K562 (cell line): Measurements from ENCODE around the gene F12.

Experiments
- C11orf30 ChIP-seq: fragments of 450-650 bp; IDR thresholded peaks from 2 replicates; pipeline ENCODE4 v1.6.1; 2016; ENCODE audit warnings: low read depth, mild to moderate bottlenecking
- CBX3 ChIP-seq, 2 experiments: IDR thresholded peaks; 1 replicate in 1 of 2; 2 replicates in 1 of 2; pipeline ENCODE4 v1.6.1; 2012; ENCODE audit warnings: inconsistent platforms in 2 of 2, low read length in 2 of 2, borderline replicate concordance in 1 of 2, control low read depth in 1 of 2
- EZH2 ChIP-seq: IDR thresholded peaks from 2 replicates; pipeline ENCODE4 v1.6.1; 2012; ENCODE audit warnings: low read depth, mild to moderate bottlenecking, inconsistent platforms, low read length, borderline replicate concordance
- HDAC1 ChIP-seq, 2 experiments: fragments of 450-650 bp; IDR thresholded peaks; 2 replicates each; pipeline ENCODE4 v1.6.1; 2016 to 2017; ENCODE audit warnings: inconsistent platforms in 1 of 2, mild to moderate bottlenecking in 1 of 2, moderate library complexity in 1 of 2
- HDGF ChIP-seq: fragments of 450-650 bp; IDR thresholded peaks from 2 replicates; pipeline ENCODE4 v1.6.1; 2016
- HEY1 ChIP-seq: fragments of 250-450 bp; sonication (Bioruptor Pico); IDR thresholded peaks from 2 replicates; pipeline ENCODE4 v1.5.0; 2020; ENCODE audit warnings: mild to moderate bottlenecking, moderate library complexity, borderline replicate concordance
- L3MBTL2 ChIP-seq: fragments of 450-650 bp; IDR thresholded peaks from 2 replicates; pipeline ENCODE4 v1.6.1; 2016; ENCODE audit warnings: mild to moderate bottlenecking, moderate library complexity
- NFIC ChIP-seq: fragments of 450-650 bp; IDR thresholded peaks from 2 replicates; pipeline ENCODE4 v1.6.1; 2017; ENCODE audit warnings: mild to moderate bottlenecking, inconsistent platforms
- POLR2A ChIP-seq: fragments of 450-650 bp; conservative IDR thresholded peaks from 2 replicates; pipeline ENCODE4 v1.6.1; 2016
- YY1 ChIP-seq, 3 experiments: IDR thresholded peaks; 2 replicates each; pipeline ENCODE4 v1.6.1; 2011; ENCODE audit warnings: low read length in 2 of 3, mild to moderate bottlenecking in 2 of 3, moderate library complexity in 2 of 3, borderline replicate concordance in 1 of 3, control low read depth in 1 of 3, low read depth in 1 of 3; ENCODE audit not compliant: insufficient read depth in 3 of 3, insufficient replicate concordance in 2 of 3, control insufficient read depth in 1 of 3, insufficient read length in 1 of 3; ENCODE audit errors: extremely low read depth in 1 of 3
- TF ChIP-seq, protein P1 (sequence below), 3 experiments: IDR thresholded peaks in 2 of 3; conservative IDR thresholded peaks in 1 of 3; 2 replicates each; pipeline ENCODE4 v1.5.1; 2011 to 2012; ENCODE audit warnings: low read length in 3 of 3, mild to moderate bottlenecking in 3 of 3, control low read depth in 2 of 3, improper control_type of control experiment in 1 of 3, inconsistent platforms in 1 of 3, low read depth in 1 of 3, mixed read lengths in 1 of 3, moderate library complexity in 1 of 3; ENCODE audit not compliant: insufficient read depth in 2 of 3
- TF ChIP-seq, protein P2 (sequence below), 2 experiments: fragments of 450-650 bp; IDR thresholded peaks; 2 replicates each; pipeline ENCODE4 v1.6.1; 2016; ENCODE audit warnings: mild to moderate bottlenecking in 2 of 2, borderline replicate concordance in 1 of 2, low read depth in 1 of 2, moderate library complexity in 1 of 2
- TF ChIP-seq, protein P3 (sequence below): fragments of 450-650 bp; IDR thresholded peaks from 2 replicates; pipeline ENCODE4 v1.6.1; 2017; ENCODE audit warnings: antibody characterized with exemption, mild to moderate bottlenecking

DNA sequence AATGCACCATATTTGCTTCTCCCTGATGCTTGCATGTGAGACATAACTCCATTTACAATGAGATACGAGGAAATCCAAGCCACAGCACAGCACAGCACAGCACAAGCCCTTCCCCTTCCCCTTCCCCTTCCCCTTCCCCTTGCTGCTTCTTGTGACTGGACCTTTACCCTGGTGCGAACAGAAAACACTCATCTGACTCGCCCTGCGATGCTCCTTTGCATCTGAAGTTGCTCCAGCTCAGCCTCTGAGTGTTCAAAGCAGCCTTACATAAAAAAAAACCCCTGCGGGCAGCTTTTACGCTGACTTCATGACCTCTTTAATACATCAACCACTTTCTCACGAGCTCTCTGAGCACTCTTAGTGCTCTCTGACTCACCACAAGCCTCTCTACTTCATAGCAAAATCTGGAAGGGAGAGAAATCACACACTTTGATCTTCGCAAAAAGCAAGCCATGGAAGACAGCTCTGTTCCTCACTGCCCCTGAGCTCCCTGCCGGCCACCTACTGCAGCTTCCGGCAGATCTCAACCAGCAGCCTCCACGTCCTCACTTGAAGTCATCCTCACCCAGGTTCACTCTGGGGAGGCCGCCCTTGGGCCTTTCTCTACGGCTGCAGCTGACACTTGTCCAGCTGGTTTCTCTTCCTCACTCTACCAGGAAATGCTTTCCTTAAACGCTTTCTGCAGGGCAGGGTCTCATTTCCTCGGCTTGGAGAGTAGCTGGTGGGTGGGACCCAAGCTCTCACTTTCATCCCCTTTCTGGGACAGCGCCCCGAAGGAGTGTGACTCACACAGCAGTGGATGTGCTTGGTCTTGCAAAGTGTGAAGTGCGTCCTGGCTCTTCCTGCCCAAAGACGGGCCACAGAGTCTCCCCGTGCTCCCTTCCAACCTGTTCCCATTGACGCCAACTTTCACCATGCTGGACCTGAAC is 19.9 kb downstream of the F12 start:
- TF ChIP-seq, protein P1, sequence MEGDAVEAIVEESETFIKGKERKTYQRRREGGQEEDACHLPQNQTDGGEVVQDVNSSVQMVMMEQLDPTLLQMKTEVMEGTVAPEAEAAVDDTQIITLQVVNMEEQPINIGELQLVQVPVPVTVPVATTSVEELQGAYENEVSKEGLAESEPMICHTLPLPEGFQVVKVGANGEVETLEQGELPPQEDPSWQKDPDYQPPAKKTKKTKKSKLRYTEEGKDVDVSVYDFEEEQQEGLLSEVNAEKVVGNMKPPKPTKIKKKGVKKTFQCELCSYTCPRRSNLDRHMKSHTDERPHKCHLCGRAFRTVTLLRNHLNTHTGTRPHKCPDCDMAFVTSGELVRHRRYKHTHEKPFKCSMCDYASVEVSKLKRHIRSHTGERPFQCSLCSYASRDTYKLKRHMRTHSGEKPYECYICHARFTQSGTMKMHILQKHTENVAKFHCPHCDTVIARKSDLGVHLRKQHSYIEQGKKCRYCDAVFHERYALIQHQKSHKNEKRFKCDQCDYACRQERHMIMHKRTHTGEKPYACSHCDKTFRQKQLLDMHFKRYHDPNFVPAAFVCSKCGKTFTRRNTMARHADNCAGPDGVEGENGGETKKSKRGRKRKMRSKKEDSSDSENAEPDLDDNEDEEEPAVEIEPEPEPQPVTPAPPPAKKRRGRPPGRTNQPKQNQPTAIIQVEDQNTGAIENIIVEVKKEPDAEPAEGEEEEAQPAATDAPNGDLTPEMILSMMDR (IDR thresholded peaks at IDR 0.05 in 2 of 3, conservative IDR thresholded peaks at IDR 0.05 in 1 of 3; ENCODE audit: insufficient read depth in 2 of 3, low read depth in 1 of 3, low read length in 3 of 3) = no peak
- TF ChIP-seq, protein P2, sequence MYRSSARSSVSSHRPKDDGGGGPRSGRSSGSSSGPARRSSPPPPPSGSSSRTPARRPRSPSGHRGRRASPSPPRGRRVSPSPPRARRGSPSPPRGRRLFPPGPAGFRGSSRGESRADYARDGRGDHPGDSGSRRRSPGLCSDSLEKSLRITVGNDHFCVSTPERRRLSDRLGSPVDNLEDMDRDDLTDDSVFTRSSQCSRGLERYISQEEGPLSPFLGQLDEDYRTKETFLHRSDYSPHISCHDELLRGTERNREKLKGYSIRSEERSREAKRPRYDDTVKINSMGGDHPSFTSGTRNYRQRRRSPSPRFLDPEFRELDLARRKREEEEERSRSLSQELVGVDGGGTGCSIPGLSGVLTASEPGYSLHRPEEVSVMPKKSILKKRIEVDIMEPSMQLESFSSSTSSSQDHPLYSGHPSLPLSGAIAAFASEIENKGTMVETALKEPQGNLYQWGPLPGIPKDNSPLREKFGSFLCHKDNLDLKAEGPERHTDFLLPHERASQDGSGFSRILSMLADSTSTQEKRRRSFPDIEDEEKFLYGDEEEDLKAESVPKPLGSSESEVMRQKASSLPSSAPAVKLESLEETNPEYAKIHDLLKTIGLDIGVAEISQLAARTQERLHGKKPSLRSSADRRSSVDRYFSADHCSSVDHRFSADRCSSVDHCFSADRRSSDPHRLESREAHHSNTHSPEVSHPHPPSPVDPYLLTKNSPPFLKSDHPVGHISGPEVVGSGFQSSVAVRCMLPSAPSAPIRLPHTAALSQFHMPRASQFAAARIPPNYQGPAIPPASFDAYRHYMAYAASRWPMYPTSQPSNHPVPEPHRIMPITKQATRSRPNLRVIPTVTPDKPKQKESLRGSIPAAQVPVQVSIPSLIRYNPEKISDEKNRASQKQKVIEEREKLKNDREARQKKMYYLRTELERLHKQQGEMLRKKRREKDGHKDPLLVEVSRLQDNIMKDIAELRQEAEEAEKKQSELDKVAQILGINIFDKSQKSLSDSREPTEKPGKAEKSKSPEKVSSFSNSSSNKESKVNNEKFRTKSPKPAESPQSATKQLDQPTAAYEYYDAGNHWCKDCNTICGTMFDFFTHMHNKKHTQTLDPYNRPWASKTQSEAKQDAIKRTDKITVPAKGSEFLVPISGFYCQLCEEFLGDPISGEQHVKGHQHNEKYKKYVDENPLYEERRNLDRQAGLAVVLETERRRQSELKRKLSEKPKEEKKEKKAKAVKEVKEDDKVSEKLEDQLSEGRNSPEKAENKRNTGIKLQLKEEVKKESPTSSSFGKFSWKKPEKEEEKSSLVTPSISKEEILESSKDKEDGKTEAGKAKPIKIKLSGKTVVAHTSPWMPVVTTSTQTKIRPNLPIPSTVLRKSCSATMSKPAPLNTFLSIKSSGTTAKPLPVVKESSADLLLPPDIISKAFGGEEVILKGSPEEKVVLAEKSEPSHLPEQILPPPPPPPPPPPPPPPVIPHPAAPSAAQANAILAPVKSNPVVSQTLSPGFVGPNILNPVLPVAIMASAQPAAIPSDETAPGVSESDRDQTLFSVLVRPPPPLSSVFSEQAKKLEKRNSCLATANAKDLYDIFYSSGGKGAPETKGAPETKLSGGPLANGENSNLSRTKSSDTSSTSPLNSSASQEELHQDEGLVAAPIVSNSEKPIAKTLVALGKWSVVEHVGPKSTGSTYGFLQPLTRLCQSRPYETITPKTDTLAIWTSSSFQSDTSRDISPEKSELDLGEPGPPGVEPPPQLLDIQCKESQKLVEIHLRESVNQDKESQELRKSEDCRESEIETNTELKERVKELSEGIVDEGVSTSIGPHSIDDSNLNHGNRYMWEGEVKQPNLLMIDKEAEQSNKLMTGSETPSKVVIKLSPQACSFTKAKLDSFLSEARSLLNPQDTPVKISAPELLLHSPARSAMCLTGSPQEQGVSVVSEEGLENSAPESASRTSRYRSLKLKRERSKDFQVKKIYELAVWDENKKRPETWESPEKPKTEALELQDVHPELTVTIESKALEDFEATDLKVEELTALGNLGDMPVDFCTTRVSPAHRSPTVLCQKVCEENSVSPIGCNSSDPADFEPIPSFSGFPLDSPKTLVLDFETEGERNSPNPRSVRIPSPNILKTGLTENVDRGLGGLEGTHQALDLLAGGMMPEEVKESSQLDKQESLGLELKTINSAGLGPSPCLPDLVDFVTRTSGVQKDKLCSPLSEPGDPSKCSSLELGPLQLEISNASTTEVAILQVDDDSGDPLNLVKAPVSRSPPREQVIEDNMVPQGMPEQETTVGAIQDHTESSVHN (IDR thresholded peaks at IDR 0.05; ENCODE audit: borderline replicate concordance in 1 of 2, low read depth in 1 of 2) = no peak
- TF ChIP-seq L3MBTL2 (no peak), EZH2 (no peak), HDAC1 (IDR thresholded peaks at IDR 0.05) (no peak), CBX3 (IDR thresholded peaks at IDR 0.05; ENCODE audit: borderline replicate concordance in 1 of 2, low read length in 2 of 2) (no peak), POLR2A (no peak), HEY1 (CRISPR knock-in tag) (no peak), HDGF (no peak), YY1 (IDR thresholded peaks at IDR 0.05; ENCODE audit: borderline replicate concordance in 1 of 3, control insufficient read depth in 1 of 3, extremely low read depth in 1 of 3, insufficient read depth in 3 of 3, insufficient read length in 1 of 3, insufficient replicate concordance in 2 of 3, low read depth in 1 of 3, low read length in 2 of 3) (no peak), NFIC (no peak), C11orf30 (no peak)
- TF ChIP-seq, protein P3, sequence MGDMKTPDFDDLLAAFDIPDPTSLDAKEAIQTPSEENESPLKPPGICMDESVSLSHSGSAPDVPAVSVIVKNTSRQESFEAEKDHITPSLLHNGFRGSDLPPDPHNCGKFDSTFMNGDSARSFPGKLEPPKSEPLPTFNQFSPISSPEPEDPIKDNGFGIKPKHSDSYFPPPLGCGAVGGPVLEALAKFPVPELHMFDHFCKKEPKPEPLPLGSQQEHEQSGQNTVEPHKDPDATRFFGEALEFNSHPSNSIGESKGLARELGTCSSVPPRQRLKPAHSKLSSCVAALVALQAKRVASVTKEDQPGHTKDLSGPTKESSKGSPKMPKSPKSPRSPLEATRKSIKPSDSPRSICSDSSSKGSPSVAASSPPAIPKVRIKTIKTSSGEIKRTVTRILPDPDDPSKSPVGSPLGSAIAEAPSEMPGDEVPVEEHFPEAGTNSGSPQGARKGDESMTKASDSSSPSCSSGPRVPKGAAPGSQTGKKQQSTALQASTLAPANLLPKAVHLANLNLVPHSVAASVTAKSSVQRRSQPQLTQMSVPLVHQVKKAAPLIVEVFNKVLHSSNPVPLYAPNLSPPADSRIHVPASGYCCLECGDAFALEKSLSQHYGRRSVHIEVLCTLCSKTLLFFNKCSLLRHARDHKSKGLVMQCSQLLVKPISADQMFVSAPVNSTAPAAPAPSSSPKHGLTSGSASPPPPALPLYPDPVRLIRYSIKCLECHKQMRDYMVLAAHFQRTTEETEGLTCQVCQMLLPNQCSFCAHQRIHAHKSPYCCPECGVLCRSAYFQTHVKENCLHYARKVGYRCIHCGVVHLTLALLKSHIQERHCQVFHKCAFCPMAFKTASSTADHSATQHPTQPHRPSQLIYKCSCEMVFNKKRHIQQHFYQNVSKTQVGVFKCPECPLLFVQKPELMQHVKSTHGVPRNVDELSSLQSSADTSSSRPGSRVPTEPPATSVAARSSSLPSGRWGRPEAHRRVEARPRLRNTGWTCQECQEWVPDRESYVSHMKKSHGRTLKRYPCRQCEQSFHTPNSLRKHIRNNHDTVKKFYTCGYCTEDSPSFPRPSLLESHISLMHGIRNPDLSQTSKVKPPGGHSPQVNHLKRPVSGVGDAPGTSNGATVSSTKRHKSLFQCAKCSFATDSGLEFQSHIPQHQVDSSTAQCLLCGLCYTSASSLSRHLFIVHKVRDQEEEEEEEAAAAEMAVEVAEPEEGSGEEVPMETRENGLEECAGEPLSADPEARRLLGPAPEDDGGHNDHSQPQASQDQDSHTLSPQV = no peak
